ENCODE results near the gene FAM229B.

DNA sequence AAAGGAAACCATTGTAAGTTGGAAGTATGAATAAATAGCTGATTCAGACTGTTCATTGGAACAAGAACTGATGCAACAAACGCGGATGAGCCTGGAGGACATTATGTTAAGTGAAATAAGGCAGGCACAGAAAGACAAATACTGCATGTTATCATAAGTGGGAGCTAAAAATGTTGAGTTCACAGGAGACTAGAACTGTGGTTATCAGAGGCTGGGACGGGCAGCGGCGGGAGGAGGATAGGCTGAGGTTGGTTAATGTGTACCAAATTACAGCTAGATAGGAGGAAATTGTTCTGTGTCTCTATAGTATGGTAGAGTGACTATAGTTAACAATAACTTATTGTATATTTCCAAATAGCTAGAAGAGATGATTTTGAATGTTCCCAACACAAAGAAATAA, 40.8 kb downstream of the FAM229B start:
- no peak for TF ChIP-seq FOXA1 (IDR thresholded peaks at IDR 0.05; ENCODE audit: borderline replicate concordance)
- no peak for TF ChIP-seq NONO (IDR thresholded peaks at IDR 0.05; ENCODE audit: low read depth in 2 of 2, low read length in 1 of 2)
- no peak for TF ChIP-seq TRIM28 (IDR thresholded peaks at IDR 0.05)
- TF ChIP-seq SMARCC2 (IDR thresholded peaks at IDR 0.05; ENCODE audit: low read depth), result no peak
- TF ChIP-seq ZFP36 (IDR thresholded peaks at IDR 0.05; ENCODE audit: low read depth, low read length, partially characterized antibody), result no peak
- TF ChIP-seq, protein P1, sequence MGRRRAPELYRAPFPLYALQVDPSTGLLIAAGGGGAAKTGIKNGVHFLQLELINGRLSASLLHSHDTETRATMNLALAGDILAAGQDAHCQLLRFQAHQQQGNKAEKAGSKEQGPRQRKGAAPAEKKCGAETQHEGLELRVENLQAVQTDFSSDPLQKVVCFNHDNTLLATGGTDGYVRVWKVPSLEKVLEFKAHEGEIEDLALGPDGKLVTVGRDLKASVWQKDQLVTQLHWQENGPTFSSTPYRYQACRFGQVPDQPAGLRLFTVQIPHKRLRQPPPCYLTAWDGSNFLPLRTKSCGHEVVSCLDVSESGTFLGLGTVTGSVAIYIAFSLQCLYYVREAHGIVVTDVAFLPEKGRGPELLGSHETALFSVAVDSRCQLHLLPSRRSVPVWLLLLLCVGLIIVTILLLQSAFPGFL (CRISPR knock-in tag; IDR thresholded peaks at IDR 0.05), result no peak
